Right atrium auricular region (tissue), 2 donors: ENCODE results near the gene TXNDC17. TPM values are rescaled to one million over a fixed set of nuclear protein-coding genes. Genes with fewer than 3 reads are reported as not detected.

ENCODE experiments used
- DNase-seq: peaks from one replicate; pipeline ENCODE4 v3.0.0-alpha.2; 2019; ENCODE audit warnings: low spot score
- H3K27ac ChIP-seq, 2 donors: fragments of 200-600 bp; sonication (generic); 1 replicate in 1 of 2; 2 replicates in 1 of 2; pipeline ENCODE4 v1.5.1; 2016 to 2019
- H3K27me3 ChIP-seq, 2 donors: fragments of 200-600 bp; sonication (generic); one replicate each; pipeline versions ENCODE4 v1.5.1 to v1.6.0; 2017 to 2019
- H3K36me3 ChIP-seq: fragments of 200-600 bp; sonication (generic); one replicate; pipeline ENCODE4 v1.5.1; 2016
- H3K4me1 ChIP-seq, 2 donors: fragments of 200-600 bp; sonication (generic); one replicate each; pipeline versions ENCODE4 v1.5.1 to v1.6.0; 2017 to 2019
- H3K4me3 ChIP-seq, 2 donors: fragments of 200-600 bp; sonication (generic); 1 replicate in 1 of 2; 2 replicates in 1 of 2; pipeline ENCODE4 v1.5.1; 2017 to 2019; ENCODE audit warnings: mild to moderate bottlenecking in 1 of 2, moderate library complexity in 1 of 2
- H3K9me3 ChIP-seq, 2 donors: fragments of 200-600 bp; sonication (generic); one replicate each; pipeline ENCODE4 v1.5.1; 2019
- CTCF ChIP-seq, 2 donors: fragments of 200-600 bp; sonication (generic); IDR thresholded peaks; one replicate each; pipeline ENCODE4 v1.5.1; 2019; ENCODE audit warnings: antibody characterized with exemption in 2 of 2
- total RNA-seq, 2 donors: library from RNA; depleted of rRNA; stranded (reverse); fragments of >200 nt; gene quantifications; one replicate each; pipeline ENCODE4 v1.1.0, GENCODE V29; 2016

The TXNDC17 gene
- total RNA-seq, 2 donors from 2014 or later: 98.0 to 155 TPM

- DNase-seq: no peak
- no peaks in the 10 kb centered on the region for H3K27me3 ChIP-seq
- no peaks in the 10 kb centered on the region for H3K9me3 ChIP-seq
- H3K36me3 ChIP-seq: peaks cover 10% of the 10 kb centered on the region
- H3K4me3 ChIP-seq: no peak overlapping the region
- peaks cover 0 to 37% of the 10 kb centered on the region in 2 donors for H3K4me1 ChIP-seq
- no peak for TF ChIP-seq CTCF (IDR thresholded peaks at IDR 0.05)
- H3K27ac ChIP-seq: no peak overlapping the region
Measured at GRCh38 chr17:6637458-6637840, 3.4 kb upstream of the TXNDC17 start.

DNA sequence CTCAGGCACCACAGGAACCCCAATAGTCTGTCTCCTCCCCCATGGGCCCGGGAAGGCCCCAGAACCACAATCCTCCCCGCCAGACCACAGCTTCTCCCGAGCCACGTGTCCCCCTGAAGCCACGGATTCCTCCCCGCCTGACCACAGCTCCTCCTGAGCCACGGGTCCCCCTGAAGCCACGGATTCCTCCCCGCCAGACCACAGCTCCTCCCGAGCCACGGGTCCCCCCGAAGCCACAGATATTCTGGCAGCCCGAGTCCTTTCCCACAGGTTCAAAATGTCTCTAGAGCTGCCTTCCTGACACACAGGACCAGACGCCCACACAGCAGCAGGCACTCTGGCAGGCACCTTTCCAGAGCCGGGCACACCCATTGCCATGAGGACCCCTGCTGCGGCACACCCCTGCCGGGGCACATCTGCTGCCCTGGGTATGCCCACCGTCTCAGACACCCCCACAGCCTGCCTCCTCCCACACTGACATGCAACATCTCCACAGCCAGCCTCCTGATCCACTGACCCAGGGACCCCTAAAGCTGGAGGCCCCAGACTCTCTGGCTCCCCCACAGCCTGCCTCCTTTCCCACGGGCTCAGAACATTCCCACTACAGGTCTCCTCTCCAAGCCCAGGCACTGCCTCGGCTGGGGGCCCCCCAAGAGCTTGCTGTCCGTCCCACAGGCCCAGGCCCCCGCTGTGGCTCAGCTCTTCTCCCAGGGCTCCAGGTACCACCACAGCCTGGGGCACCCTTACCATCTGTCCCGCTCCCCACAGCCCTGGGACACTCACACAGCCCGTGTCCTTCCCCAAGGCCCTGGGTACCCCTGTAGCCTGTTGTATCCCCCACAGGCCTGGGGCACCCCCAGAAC, 2.6 kb upstream of the TXNDC17 start:
- no peak overlapping the region for H3K4me3 ChIP-seq
- no peak for DNase-seq
- H3K9me3 ChIP-seq: no peaks in the 10 kb centered on the region
- H3K36me3 ChIP-seq: peaks cover 8% of the 10 kb centered on the region
- no peak overlapping the region for H3K27ac ChIP-seq
- H3K4me1 ChIP-seq: peaks cover 0 to 43% of the 10 kb centered on the region in 2 donors
- H3K27me3 ChIP-seq: no peaks in the 10 kb centered on the region
- TF ChIP-seq CTCF (IDR thresholded peaks at IDR 0.05): no peak

- DNase-seq: no peak
- H3K27ac ChIP-seq: peak overlapping the region in 1 of 2 donors; percentile 78
- no peaks in the 10 kb centered on the region for H3K9me3 ChIP-seq
- H3K27me3 ChIP-seq: no peaks in the 10 kb centered on the region
- TF ChIP-seq CTCF (IDR thresholded peaks at IDR 0.05): no peak
- H3K4me3 ChIP-seq: peak overlapping the region; percentile 78 to 85
- peaks cover 10% of the 10 kb centered on the region for H3K36me3 ChIP-seq
- H3K4me1 ChIP-seq: peaks cover 0 to 45% of the 10 kb centered on the region in 2 donors
Measured at GRCh38 chr17:6639014-6639585, 1.8 kb upstream of the TXNDC17 start.

DNA sequence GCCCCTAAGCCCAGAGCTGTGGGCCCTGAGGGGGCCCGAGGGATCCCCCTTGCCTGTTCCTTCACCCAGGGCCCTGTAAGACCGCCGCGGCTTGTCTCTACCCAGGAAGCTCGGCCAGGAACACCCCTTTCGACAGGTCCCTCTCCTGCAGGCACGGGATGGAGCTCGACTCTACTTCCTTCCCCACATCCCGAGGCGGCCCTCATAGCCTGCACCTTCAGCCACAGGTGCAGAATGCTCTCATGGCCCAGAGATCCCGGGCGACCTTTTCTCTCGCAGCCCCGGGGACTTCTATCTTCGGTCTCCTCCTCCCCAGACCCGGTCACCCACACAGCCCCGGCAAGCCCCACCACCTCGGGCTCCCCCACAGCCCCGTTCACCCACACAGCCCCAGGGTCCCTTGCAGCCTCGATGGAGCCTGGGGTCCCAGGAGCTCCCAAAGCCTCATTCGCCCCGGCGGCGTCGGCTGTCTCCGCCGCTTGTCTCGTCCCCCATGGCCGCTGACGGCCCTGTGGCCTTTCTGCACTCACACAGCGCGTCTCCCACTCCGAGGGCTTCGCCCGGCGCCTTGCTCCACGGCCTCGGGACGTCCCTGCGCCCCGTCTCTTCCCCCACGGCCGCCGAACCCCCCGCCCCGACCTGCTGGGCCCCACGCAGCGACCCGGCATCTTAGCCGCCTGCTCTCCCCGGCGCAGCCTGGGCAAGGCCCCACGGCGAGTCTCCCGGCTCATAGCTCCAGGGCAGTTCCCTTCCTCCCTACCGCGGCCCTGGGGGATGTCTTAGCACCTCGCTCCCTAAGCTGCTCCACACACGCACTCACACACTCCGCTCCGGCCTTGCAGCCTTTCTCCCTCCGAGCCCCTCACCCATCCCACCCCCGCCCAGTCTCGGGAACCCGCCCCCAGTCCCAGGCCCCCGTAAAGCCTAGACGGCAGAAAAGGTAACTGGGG, 999 bp upstream of the TXNDC17 start:
- no peak for DNase-seq
- H3K9me3 ChIP-seq: no peaks in the 10 kb centered on the region
- peaks cover 0 to 45% of the 10 kb centered on the region in 2 donors for H3K4me1 ChIP-seq
- TF ChIP-seq CTCF (IDR thresholded peaks at IDR 0.05): no peak
- H3K36me3 ChIP-seq: peaks cover 12% of the 10 kb centered on the region
- peak overlapping the region; percentile 78 to 85 for H3K4me3 ChIP-seq
- H3K27me3 ChIP-seq: no peaks in the 10 kb centered on the region
- H3K27ac ChIP-seq: peak overlapping the region; percentile 78 to 85

- Histone ChIP-seq H3K36me3 (peaks cover 18% of the 10 kb centered on the region), H3K4me1 (peaks cover 0 to 45% of the 10 kb centered on the region in 2 donors), H3K27ac (peak overlapping the region; percentile 78 to 85), H3K27me3 (no peaks in the 10 kb centered on the region), H3K9me3 (no peaks in the 10 kb centered on the region), H3K4me3 (peak overlapping the region; percentile 78 to 85)
- no peak for TF ChIP-seq CTCF (IDR thresholded peaks at IDR 0.05)
- no peak for DNase-seq
Measured at GRCh38 chr17:6641247-6641863, 495 bp downstream of the TXNDC17 start.
